GM12878 (cell line): ENCODE measurements around the gene PPP1R9B. TPM values are rescaled to one million over a fixed set of nuclear protein-coding genes. Genes with fewer than 3 reads are reported as not detected.

ENCODE experiments used
- ATAC-seq: fragments of 200-7000 bp; cut with Tn5 transposase; 3 replicates; pipeline ENCODE4 v1.9.1; 2020; ENCODE audit warnings: mild to moderate bottlenecking, moderate library complexity
- BruUV-seq: library from RNA; stranded (reverse); fragments of 400-500 nt; replicated peaks from 2 replicates; lab custom pipeline; 2021; lab: Mats Ljungman, UMichigan
- CTCF ChIA-PET: fragments of 300-600 bp; sonication (Branson Sonifier 250); formaldehyde crosslinking; extraction: SDS; loops from one replicate; lab custom pipeline; 2021; ENCODE audit warnings: inconsistent platforms; lab: Yijun Ruan, JAX
- POLR2A ChIA-PET: fragments of 350-600 bp; formaldehyde crosslinking; extraction: SDS; loops from one replicate; lab custom pipeline; 2021; ENCODE audit warnings: inconsistent platforms; lab: Charles Lee
- RAD21 ChIA-PET: fragments of 300-600 bp; sonication (Branson Sonifier 250); formaldehyde crosslinking; loops from one replicate; lab custom pipeline; 2023; ENCODE audit warnings: antibody characterized with exemption; ENCODE audit not compliant: unreplicated experiment; lab: Charles Lee
- SMC1A ChIA-PET: fragments of 300-600 bp; sonication (Branson Sonifier 250); formaldehyde crosslinking; loops from one replicate; lab custom pipeline; 2023; ENCODE audit not compliant: unreplicated experiment, uncharacterized antibody; lab: Charles Lee
- DNase-seq: peaks from one replicate; pipeline ENCODE4 v3.0.0-alpha.2; 2011; ENCODE audit warnings: low read depth, low spot score
- FAIRE-seq: peaks from 3 replicates; lab custom pipeline; 2011; peaks lifted over from hg19 to GRCh38; lab: Jason Lieb, UNC
- H2AFZ ChIP-seq: 2 replicates; pipeline ENCODE4 v1.6.0; 2011; ENCODE audit warnings: low read depth, low read length, control low read depth; ENCODE audit not compliant: control insufficient read depth
- H3K27ac ChIP-seq: 2 replicates; pipeline ENCODE4 v1.5.1; 2011; ENCODE audit warnings: control low read depth; ENCODE audit not compliant: control insufficient read depth, insufficient read depth
- H3K27me3 ChIP-seq, 2 experiments: replicated peaks in 1 of 2; 2 replicates each; pipeline versions ENCODE4 v1.6.0 to v1.6.1; 2011; ENCODE audit warnings: low read length in 1 of 2; ENCODE audit not compliant: control insufficient read depth in 2 of 2, insufficient read depth in 2 of 2
- H3K36me3 ChIP-seq, 2 experiments: 2 replicates each; pipeline ENCODE4 v1.5.1; 2011; ENCODE audit warnings: low read length in 1 of 2; ENCODE audit not compliant: control insufficient read depth in 2 of 2, insufficient read depth in 2 of 2
- H3K4me1 ChIP-seq: 2 replicates; pipeline ENCODE4 v1.6.1; 2011; ENCODE audit warnings: mild to moderate bottlenecking, low read length, moderate library complexity, mixed read lengths; ENCODE audit not compliant: control insufficient read depth, insufficient read depth
- H3K4me2 ChIP-seq: 2 replicates; pipeline ENCODE4 v1.6.0; 2011; ENCODE audit warnings: control low read depth; ENCODE audit not compliant: control insufficient read depth, insufficient read depth
- H3K4me3 ChIP-seq: fragments of 200-600 bp; sonication (generic); 2 replicates; pipeline ENCODE4 v1.5.1; 2016
- H3K79me2 ChIP-seq: 2 replicates; pipeline ENCODE4 v1.6.0; 2011; ENCODE audit warnings: low read length; ENCODE audit not compliant: control insufficient read depth, insufficient read depth
- H3K9ac ChIP-seq: 2 replicates; pipeline ENCODE4 v1.8.0; 2011; ENCODE audit warnings: low read length, control low read depth, mixed read lengths; ENCODE audit not compliant: control insufficient read depth, insufficient read depth
- H3K9me3 ChIP-seq: replicated peaks from 3 replicates; pipeline ENCODE4 v1.5.1; 2011; ENCODE audit warnings: mild to moderate bottlenecking, low read length; ENCODE audit not compliant: control insufficient read depth, insufficient read depth
- H4K20me1 ChIP-seq: 2 replicates; pipeline ENCODE4 v1.6.0; 2011; ENCODE audit not compliant: control insufficient read depth, insufficient read depth
- USF1 ChIP-seq: IDR thresholded peaks from 2 replicates; pipeline ENCODE4 v1.6.1; 2011; ENCODE audit warnings: borderline replicate concordance, low read depth, mild to moderate bottlenecking, moderate library complexity, mixed read lengths, low read length; ENCODE audit not compliant: insufficient read depth; ENCODE audit errors: extremely low read length
- ZBTB11 ChIP-seq: fragments of 450-650 bp; formaldehyde crosslinking; IDR thresholded peaks from 2 replicates; pipeline ENCODE4 v1.5.0; 2022; ENCODE audit warnings: mild to moderate bottlenecking, missing genetic modification characterization
- WGBS: methylation state at CpG from one replicate; pipeline ENCODE4 v1.1.6; 2016; ENCODE audit warnings: low lambda C conversion rate; ENCODE audit not compliant: insufficient replicate concordance, insufficient coverage; ENCODE audit errors: missing lambda C conversion rate; 5-methylcytosine and 5-hydroxymethylcytosine counted together
- in situ Hi-C: fragments of 300-500 bp; cut with MboI; formaldehyde crosslinking; loops from 9 replicates; pipeline ENCODE4 v1.14.3; 2018; ENCODE audit warnings: mixed read lengths
- intact Hi-C: fragments of 100-400 bp; cut with micrococcal nuclease; formaldehyde crosslinking; loops from one replicate; pipeline ENCODE4 v1.14.2; 2022; ENCODE audit not compliant: unreplicated experiment
- polyA plus RNA-seq, 11 experiments: library from polyadenylated mRNA; depleted of rRNA in 4 of 11; unstranded in 6 of 11; stranded (reverse) in 5 of 11; fragments of >200 nt; fragmentation: Nextera tagmentation in 4 of 11; fragmentation: Illumina TruSeq in 1 of 11; extraction: Ambion mirVana in 4 of 11; extraction: Trizol in 1 of 11; gene quantifications; 1 replicate in 1 of 11; 2 replicates in 10 of 11; pipeline versions ENCODE4 v1.2.1 to v1.2.3, GENCODE V29; 2011 to 2016; ENCODE audit warnings: inconsistent platforms in 2 of 11, missing spikeins in 2 of 11, low read depth in 1 of 11
- total RNA-seq, 4 experiments: library from RNA; depleted of rRNA in 3 of 4; stranded (reverse); fragments of >200 nt in 3 of 4; fragmentation: Illumina TruSeq in 1 of 4; extraction: Trizol in 1 of 4; gene quantifications; 2 replicates each; pipeline versions ENCODE4 v1.2.1 to v1.2.3, GENCODE V29; 2013 to 2021
- TF ChIP-seq, protein P1 (sequence below): fragments of 450-650 bp; IDR thresholded peaks from 2 replicates; pipeline ENCODE4 v1.6.1; 2017; ENCODE audit warnings: mild to moderate bottlenecking, moderate library complexity
- TF ChIP-seq, protein P2 (sequence below): fragments of 450-650 bp; IDR thresholded peaks from 2 replicates; pipeline ENCODE4 v1.6.1; 2017; ENCODE audit warnings: mild to moderate bottlenecking, low read depth, inconsistent platforms; ENCODE audit not compliant: poor library complexity, severe bottlenecking

Gene PPP1R9B
- total and polyA plus RNA-seq, 10 of the 15 experiments (the other 5 are each of a cell fraction or from before 2014, with no cell fraction given): 0.20 to 107 (median 37.5) TPM

DNA sequence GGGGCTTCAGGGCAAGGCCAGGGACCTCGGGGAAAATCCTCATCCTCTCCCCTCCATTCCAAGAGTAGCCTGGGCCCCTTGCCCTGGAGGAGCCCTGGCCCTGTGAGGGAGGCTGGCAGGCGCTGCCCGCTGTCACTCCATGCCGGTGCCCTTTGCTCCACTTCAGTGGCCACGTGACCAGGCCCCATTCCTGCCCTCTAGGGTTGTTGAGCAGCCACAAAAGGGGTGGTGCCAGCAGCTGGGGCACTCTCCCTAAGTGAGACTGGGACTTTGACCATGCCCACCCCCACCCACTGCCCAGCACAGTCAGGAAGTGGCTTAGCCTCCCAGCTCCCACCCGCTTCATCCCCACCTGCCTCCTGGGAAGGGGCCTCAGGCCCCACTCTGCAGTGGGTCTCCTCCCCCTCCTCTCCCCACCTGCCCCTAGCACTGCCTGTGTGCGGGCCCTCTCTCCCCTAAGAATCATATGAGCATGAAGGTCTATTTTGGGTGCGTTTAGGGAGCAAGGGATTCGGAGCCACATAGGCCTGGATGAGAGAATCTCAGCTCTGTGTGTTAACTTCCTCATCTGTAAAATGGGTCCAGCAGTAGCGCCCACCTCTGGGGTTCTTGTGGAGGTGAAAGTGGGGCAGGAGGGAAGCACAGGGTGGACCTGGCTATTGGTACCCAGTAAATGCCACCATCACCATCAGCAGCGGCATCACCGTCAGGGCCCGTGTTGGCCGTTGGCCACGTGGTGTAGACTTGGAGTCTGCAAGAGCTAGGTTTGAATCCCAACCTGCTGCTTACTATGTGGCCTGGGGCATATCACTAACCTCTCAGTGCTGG is 48.1 kb downstream of the PPP1R9B start:
- SMC1A ChIA-PET: no interaction called here
- no peak for DNase-seq
- Histone ChIP-seq H3K27me3 (no peaks in the 10 kb centered on the region), H3K9ac (no peak overlapping the region), H3K79me2 (no peaks in the 10 kb centered on the region), H3K4me2 (no peak overlapping the region), H2AFZ (no peak overlapping the region), H3K4me3 (no peak overlapping the region), H3K27ac (no peak overlapping the region), H3K4me1 (no peaks in the 10 kb centered on the region), H3K9me3 (no peaks in the 10 kb centered on the region), H3K36me3 (no peaks in the 10 kb centered on the region; a peak in 1 of 4 replicates), H4K20me1 (no peaks in the 10 kb centered on the region)
- no TSS peak for BruUV-seq
- in situ Hi-C loops: no loop called here
- TF ChIP-seq USF1 (peak; percentile 57), ZBTB11 (CRISPR knock-in tag) (no peak)
- TF ChIP-seq, protein P1, sequence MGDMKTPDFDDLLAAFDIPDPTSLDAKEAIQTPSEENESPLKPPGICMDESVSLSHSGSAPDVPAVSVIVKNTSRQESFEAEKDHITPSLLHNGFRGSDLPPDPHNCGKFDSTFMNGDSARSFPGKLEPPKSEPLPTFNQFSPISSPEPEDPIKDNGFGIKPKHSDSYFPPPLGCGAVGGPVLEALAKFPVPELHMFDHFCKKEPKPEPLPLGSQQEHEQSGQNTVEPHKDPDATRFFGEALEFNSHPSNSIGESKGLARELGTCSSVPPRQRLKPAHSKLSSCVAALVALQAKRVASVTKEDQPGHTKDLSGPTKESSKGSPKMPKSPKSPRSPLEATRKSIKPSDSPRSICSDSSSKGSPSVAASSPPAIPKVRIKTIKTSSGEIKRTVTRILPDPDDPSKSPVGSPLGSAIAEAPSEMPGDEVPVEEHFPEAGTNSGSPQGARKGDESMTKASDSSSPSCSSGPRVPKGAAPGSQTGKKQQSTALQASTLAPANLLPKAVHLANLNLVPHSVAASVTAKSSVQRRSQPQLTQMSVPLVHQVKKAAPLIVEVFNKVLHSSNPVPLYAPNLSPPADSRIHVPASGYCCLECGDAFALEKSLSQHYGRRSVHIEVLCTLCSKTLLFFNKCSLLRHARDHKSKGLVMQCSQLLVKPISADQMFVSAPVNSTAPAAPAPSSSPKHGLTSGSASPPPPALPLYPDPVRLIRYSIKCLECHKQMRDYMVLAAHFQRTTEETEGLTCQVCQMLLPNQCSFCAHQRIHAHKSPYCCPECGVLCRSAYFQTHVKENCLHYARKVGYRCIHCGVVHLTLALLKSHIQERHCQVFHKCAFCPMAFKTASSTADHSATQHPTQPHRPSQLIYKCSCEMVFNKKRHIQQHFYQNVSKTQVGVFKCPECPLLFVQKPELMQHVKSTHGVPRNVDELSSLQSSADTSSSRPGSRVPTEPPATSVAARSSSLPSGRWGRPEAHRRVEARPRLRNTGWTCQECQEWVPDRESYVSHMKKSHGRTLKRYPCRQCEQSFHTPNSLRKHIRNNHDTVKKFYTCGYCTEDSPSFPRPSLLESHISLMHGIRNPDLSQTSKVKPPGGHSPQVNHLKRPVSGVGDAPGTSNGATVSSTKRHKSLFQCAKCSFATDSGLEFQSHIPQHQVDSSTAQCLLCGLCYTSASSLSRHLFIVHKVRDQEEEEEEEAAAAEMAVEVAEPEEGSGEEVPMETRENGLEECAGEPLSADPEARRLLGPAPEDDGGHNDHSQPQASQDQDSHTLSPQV: no peak
- TF ChIP-seq, protein P2, sequence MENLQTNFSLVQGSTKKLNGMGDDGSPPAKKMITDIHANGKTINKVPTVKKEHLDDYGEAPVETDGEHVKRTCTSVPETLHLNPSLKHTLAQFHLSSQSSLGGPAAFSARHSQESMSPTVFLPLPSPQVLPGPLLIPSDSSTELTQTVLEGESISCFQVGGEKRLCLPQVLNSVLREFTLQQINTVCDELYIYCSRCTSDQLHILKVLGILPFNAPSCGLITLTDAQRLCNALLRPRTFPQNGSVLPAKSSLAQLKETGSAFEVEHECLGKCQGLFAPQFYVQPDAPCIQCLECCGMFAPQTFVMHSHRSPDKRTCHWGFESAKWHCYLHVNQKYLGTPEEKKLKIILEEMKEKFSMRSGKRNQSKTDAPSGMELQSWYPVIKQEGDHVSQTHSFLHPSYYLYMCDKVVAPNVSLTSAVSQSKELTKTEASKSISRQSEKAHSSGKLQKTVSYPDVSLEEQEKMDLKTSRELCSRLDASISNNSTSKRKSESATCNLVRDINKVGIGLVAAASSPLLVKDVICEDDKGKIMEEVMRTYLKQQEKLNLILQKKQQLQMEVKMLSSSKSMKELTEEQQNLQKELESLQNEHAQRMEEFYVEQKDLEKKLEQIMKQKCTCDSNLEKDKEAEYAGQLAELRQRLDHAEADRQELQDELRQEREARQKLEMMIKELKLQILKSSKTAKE: no peak
- RAD21 ChIA-PET: no interaction called here
- CTCF ChIA-PET: interaction anchor here (0.8 to 1.0 kb wide), 2 partner anchors 8 to 12 kb away, joined by 4 to 8 read pairs; no protein-coding TSS in a partner anchor
- no peak for ATAC-seq
- intact Hi-C loops: no loop called here
- no peak for FAIRE-seq
- POLR2A ChIA-PET: no interaction called here
- WGBS: 62% methylated on average over 15 of the region's 15 CpGs
